Activated naive CD4-positive, alpha-beta T cell treated with anti-CD3 and anti-CD28 coated beads for 36 hours (primary cell): Measurements from ENCODE around the gene HSD17B11. TPM values are rescaled to one million over a fixed set of nuclear protein-coding genes. Genes with fewer than 3 reads are reported as not detected.
"Not testable (repeated sequence)": the region's sequence is repeated elsewhere in the genome, so short reads cannot be mapped to it uniquely, and the experiment has no call there.

Source experiments
- CTCF ChIA-PET: fragments of 350-600 bp; sonication (Branson Sonifier 250); formaldehyde crosslinking; loops from one replicate; lab custom pipeline; 2021; ENCODE audit warnings: antibody characterized with exemption; lab: Charles Lee
- DNase-seq: peaks from one replicate; pipeline ENCODE4 v3.0.0-alpha.2; 2020
- H3K27ac Mint-ChIP-seq: one replicate; pipeline ENCODE4 v1.8.0; 2021; ENCODE audit warnings: mild to moderate bottlenecking, mixed read lengths
- H3K27me3 Mint-ChIP-seq: one replicate; pipeline ENCODE4 v1.8.0; 2021; ENCODE audit warnings: low read depth, mixed read lengths
- H3K36me3 Mint-ChIP-seq: one replicate; pipeline ENCODE4 v1.8.0; 2021; ENCODE audit warnings: low read depth, mixed read lengths
- H3K4me1 Mint-ChIP-seq: one replicate; pipeline ENCODE4 v1.8.0; 2021; ENCODE audit warnings: low read depth, mixed read lengths
- H3K4me3 Mint-ChIP-seq: one replicate; pipeline ENCODE4 v1.8.0; 2021; ENCODE audit warnings: mild to moderate bottlenecking, moderate library complexity, mixed read lengths
- H3K9me3 Mint-ChIP-seq: one replicate; pipeline ENCODE4 v1.8.0; 2021; ENCODE audit warnings: mixed read lengths
- intact Hi-C: fragments of 100-400 bp; cut with micrococcal nuclease; formaldehyde crosslinking; loops from one replicate; pipeline ENCODE4 v1.15.1; 2023
- total RNA-seq, 2 experiments: library from RNA; stranded (reverse); gene quantifications; one replicate each; pipeline ENCODE4 v1.2.3, GENCODE V29; 2021

The HSD17B11 gene, protein sequence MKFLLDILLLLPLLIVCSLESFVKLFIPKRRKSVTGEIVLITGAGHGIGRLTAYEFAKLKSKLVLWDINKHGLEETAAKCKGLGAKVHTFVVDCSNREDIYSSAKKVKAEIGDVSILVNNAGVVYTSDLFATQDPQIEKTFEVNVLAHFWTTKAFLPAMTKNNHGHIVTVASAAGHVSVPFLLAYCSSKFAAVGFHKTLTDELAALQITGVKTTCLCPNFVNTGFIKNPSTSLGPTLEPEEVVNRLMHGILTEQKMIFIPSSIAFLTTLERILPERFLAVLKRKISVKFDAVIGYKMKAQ
- total RNA-seq, result 10 to 100 TPM; 14.2 to 15.9 TPM

DNA sequence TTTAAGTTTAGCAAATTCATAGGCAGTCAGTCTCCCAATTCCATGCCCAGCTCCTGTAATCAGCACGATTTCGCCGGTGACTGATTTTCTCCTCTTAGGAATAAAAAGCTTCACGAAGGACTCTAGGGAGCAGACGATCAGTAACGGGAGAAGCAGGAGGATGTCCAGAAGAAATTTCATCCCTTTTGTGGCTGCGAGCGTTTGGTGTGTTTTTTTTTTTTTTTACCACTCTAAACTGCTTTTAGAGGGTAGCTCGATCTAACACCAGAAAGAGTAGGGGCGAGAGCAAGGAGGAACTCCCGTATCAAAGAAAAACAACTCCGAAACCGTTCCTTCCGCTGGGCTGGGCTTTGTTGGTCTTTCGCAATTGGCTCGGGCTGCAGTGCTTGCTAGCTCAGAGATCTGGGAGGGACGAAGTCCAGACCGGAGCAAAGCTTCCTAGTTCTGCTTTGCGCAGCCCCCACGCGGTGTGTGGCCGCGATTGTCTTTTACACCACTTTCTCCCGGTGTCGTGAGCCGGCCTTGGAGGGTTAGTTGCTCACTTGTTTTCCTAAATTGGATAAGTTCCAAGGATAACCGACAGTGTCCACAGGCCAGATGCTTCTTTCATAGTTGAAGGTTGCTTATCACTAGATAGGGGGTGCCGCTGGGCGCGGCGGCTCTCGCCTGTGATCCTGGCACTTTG lies at the start of gene HSD17B11:
HSD17B11 (minus strand) TSS at position 298 of the 685 bp plus-strand sequence; CDS start at position 180, 118 bp downstream.
- DNase-seq, result peak; percentile 85
- Mint-ChIP-seq H3K27me3 (no peaks in the 10 kb centered on the region), H3K36me3 (no peaks in the 10 kb centered on the region), H3K4me1 (peaks cover 31% of the 10 kb centered on the region), H3K4me3 (peak within 1 kb of the TSS; percentile 78), H3K27ac (peak within 1 kb of the TSS; percentile 82), H3K9me3 (no peaks in the 10 kb centered on the region)
- intact Hi-C loops, result loop anchor here (1.0 kb wide), 1 partner anchor 31 kb away; the partner anchor contains the start of gene NUDT9
- CTCF ChIA-PET, result interaction anchor here (0.5 to 2.1 kb wide), 10 partner anchors 9 to 895 kb away, joined by 3 to 20 read pairs (median 4); no protein-coding TSS in a partner anchor

DNA sequence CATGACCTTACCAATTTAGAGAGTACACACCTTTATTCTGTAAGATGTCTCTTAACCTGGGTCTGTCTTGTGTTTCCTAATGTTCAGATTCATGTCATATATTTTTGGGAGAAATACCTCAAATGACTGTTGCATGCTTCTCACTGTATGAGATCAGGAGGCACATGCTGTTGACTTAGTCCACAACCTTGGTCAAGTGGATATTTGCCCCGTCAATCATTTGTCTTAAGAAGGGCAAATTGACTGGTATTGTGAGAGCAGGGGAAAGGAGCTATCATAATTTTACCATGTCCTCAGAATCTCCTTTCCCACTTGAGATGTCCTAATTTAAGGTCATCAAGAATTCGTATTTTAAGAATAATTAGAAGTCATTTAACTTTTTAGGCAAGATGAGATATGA lies 42.4 kb upstream of the HSD17B11 start:
- no peaks in the 10 kb centered on the region for H3K27me3 Mint-ChIP-seq
- H3K4me1 Mint-ChIP-seq, result peaks cover 28% of the 10 kb centered on the region
- intact Hi-C loops, result no loop called here
- no peak for DNase-seq
- H3K9me3 Mint-ChIP-seq, result no peaks in the 10 kb centered on the region
- H3K4me3 Mint-ChIP-seq, result no peak overlapping the region
- CTCF ChIA-PET, result interaction anchor here (0.5 kb wide), 1 partner anchor 53 kb away, joined by 4 read pairs; no protein-coding TSS in a partner anchor
- no peak overlapping the region for H3K27ac Mint-ChIP-seq
- H3K36me3 Mint-ChIP-seq, result peaks cover 16% of the 10 kb centered on the region

DNA sequence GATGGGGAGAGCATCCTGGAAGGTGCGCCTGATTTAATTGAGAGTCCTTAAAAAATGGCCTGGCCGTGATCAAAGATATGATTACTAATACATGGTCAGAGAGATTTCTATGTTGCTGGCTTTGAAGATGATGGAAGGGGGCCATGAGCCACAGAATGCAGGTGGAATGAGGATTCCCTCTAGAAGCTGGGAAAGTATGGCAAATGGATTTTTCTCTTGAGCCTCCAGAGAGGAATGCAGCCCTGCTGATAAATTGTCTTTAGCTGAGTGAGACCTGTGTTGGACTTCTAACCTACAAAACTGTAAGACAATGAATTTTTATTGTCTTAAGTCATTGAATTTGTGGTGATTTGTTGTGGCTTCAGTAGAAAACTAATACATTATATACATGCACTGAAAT lies 39.0 kb upstream of the HSD17B11 start:
- H3K27ac Mint-ChIP-seq, result no peak overlapping the region
- intact Hi-C loops, result no loop called here
- H3K4me3 Mint-ChIP-seq, result no peak overlapping the region
- peaks cover 49% of the 10 kb centered on the region for H3K4me1 Mint-ChIP-seq
- DNase-seq, result no peak
- H3K36me3 Mint-ChIP-seq, result no peaks in the 10 kb centered on the region
- CTCF ChIA-PET, result no interaction called here
- H3K27me3 Mint-ChIP-seq, result no peaks in the 10 kb centered on the region
- no peaks in the 10 kb centered on the region for H3K9me3 Mint-ChIP-seq

DNA sequence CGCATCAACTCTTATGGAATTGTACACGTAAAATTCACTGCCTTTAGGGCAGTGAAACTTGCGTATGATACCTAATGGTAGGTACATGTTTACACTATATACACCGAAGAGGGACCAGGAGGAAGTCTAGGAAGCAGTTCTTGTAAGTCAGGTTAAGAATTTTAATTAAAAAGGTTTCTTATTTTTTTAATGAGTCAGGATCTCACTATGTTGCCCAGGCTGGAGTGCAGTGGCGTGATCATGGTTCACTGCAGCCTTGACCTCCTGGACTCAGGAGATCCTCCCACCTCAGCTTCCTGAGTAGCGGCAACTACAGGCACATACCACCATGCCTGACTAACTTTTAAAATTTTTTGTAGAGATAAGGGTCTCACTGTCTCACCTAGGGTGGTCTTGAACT lies 38.0 kb upstream of the HSD17B11 start:
- H3K4me3 Mint-ChIP-seq, result no peak overlapping the region
- no peak overlapping the region for H3K27ac Mint-ChIP-seq
- no peak for DNase-seq
- intact Hi-C loops, result loop anchor here (5.0 kb wide), 1 partner anchor 327 kb away; no protein-coding TSS in a partner anchor
- no peaks in the 10 kb centered on the region for H3K36me3 Mint-ChIP-seq
- H3K27me3 Mint-ChIP-seq, result no peaks in the 10 kb centered on the region
- CTCF ChIA-PET, result interaction anchor here (0.8 to 1.2 kb wide), 2 partner anchors 28 to 53 kb away, joined by 3 read pairs; no protein-coding TSS in a partner anchor
- peaks cover 54% of the 10 kb centered on the region for H3K4me1 Mint-ChIP-seq
- H3K9me3 Mint-ChIP-seq, result no peaks in the 10 kb centered on the region

DNA sequence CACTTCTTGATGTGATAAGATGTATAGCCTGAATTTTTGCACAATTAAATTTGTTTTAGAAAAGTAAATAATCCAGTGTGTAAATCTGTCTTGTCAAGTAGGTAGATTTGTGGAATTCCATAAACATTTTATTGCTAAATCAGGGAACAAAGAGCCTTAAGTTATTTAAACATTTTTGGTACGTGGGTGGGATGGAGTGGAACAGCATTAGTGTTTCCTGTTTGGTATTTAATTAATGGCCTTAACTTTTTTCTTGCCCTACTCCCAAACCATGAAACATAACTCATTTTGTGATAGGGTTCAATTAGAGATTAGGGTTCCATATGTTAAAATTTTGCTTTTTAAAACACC lies 36.5 kb upstream of the HSD17B11 start:
- Mint-ChIP-seq H3K27ac (no peak overlapping the region), H3K4me3 (no peak overlapping the region), H3K36me3 (no peaks in the 10 kb centered on the region), H3K27me3 (no peaks in the 10 kb centered on the region), H3K4me1 (peaks cover 51% of the 10 kb centered on the region), H3K9me3 (no peaks in the 10 kb centered on the region)
- DNase-seq, result no peak
- CTCF ChIA-PET, result interaction anchor here (0.5 kb wide), 1 partner anchor 536 kb away, joined by 3 read pairs; no protein-coding TSS in a partner anchor
- intact Hi-C loops, result loop anchor here (5.0 kb wide), 1 partner anchor 325 kb away; no protein-coding TSS in a partner anchor

DNA sequence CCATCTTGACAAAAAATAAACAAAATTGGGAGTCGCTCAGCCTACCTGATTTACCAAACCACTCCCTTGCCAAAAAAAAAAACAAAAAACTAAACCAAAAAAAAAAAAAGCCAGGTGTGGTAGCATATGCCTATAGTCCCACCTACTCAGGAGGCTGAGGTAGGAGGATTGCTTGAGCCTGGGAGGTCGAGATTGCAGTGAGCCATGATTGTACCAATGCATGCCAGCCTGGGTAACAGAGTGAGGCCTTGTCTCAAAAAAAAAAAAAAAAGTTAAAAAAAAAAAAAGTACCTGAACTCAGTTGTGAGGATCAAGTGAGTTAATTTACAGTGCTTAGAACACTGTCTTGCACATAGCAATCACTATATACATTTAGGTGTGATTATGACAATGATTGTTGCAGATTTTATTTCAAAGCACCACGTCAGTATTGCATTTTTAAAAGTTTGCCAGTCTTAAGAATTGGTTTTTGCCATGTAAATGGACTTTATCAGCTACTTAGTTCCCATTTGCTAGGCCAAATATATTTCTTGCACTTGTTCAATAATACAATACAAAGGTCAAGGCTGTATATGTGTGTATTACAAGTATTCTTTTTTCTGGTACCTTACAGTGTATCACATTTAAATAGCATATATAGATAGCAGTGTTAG lies 36.0 kb upstream of the HSD17B11 start:
- Mint-ChIP-seq H3K4me1 (peaks cover 49% of the 10 kb centered on the region), H3K4me3 (no peak overlapping the region), H3K36me3 (no peaks in the 10 kb centered on the region), H3K27me3 (no peaks in the 10 kb centered on the region), H3K9me3 (no peaks in the 10 kb centered on the region), H3K27ac (no peak overlapping the region)
- DNase-seq, result no peak
- CTCF ChIA-PET, result no interaction called here
- intact Hi-C loops, result loop anchor here (5.0 kb wide), 1 partner anchor 325 kb away; no protein-coding TSS in a partner anchor

DNA sequence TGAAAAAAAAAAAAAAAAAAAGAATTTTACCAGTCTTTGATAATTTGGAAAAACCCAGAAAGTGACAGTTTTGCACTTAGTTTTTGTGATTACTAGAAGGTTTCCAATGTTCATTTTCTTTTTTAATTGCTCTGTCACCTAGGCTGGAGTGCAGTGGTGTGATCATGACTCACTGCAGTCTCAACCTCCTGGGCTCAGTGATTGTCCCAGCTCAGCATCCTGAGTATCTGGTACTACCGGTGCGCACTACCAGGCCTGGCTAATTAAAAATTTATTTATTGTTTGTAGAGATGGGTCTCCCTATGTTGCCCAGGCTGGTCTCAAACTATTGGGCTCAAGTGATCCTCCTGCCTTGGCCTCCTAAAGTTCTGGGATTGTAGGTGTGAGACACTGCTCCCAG lies 34.7 kb upstream of the HSD17B11 start:
- H3K27me3 Mint-ChIP-seq, result no peaks in the 10 kb centered on the region
- peaks cover 51% of the 10 kb centered on the region for H3K4me1 Mint-ChIP-seq
- no peak overlapping the region for H3K27ac Mint-ChIP-seq
- intact Hi-C loops, result loop anchor here (5.0 kb wide), 1 partner anchor 323 kb away; no protein-coding TSS in a partner anchor
- peak; percentile 49 for DNase-seq
- CTCF ChIA-PET, result interaction anchor here (0.7 to 1.0 kb wide), 2 partner anchors 50 to 276 kb away, joined by 4 to 5 read pairs; no protein-coding TSS in a partner anchor
- no peak overlapping the region for H3K4me3 Mint-ChIP-seq
- no peaks in the 10 kb centered on the region for H3K36me3 Mint-ChIP-seq
- no peaks in the 10 kb centered on the region for H3K9me3 Mint-ChIP-seq

DNA sequence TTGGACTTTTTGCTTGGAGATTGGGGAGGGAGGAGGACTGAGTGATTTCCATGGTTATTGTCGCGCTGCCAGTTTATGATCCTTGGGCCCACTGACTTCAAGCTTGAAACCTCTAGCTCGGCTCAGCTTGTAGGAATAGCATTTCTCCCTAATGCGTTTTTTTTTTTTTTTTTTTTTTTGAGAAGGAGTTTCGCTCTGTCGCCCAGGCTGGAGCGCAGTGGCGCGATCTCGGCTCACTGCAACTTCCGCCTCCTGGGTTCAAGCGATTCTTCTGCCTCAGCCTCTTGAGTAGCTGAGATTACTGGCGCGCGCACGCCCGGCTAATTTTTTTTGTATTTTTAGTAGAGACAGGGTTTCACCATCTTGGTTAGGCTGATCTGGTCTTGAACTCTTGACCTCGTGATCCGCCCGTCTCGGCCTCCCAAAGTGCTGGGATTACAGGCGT lies 33.1 kb upstream of the HSD17B11 start:
- H3K4me3 Mint-ChIP-seq, result peak overlapping the region; percentile 74
- H3K27ac Mint-ChIP-seq, result peak overlapping the region; percentile 50
- intact Hi-C loops, result loop anchor here (5.0 kb wide), 1 partner anchor 1033 kb away; the partner anchor contains the start of gene HERC5
- peaks cover 39% of the 10 kb centered on the region for H3K4me1 Mint-ChIP-seq
- DNase-seq, H3K9me3 Mint-ChIP-seq, H3K36me3 Mint-ChIP-seq, H3K27me3 Mint-ChIP-seq, CTCF ChIA-PET: not testable (repeated sequence)

DNA sequence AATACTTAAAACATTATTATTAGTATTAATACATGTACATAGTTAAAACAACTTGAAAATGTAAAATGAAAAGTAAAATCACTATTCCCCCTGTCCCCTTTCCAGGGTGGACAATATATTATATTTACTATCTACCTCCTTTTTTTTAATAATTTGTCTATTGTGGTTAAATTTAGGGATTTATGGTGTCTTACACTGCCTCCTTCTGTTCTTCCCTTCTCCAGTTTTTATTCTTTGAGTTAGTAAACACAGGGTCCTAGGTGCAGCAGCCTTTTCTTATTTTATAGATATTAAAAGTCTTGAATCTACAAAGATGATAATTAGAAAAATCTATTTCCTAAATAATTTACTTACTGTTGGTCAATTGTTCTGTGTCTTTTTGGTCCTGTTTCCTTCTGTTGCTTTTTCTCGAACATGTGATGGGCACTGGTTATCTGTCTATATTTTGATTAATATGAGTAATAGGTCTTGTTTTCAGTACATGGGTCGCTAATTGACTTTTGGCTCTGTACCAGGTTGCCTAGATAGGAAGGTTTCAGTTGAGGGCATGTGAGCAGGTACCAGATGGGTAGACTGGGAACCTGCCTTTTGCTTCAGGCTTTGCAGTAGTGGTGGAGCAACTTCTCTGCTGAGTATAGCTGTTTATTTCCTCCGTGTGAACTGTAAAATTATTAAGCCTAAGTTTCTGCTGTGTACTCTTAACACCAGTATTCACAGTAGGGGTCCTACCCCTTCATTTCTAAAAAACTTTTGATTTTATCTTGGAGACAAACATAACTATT lies 32.5 kb upstream of the HSD17B11 start:
- intact Hi-C loops, result loop anchor here (2.0 to 5.0 kb wide), 6 partner anchors 203 to 1034 kb away; partner anchors contain the start of genes AFF1, HERC5 and KLHL8
- no peak for DNase-seq
- Mint-ChIP-seq H3K27me3 (no peaks in the 10 kb centered on the region), H3K4me3 (peak overlapping the region; percentile 98), H3K36me3 (no peaks in the 10 kb centered on the region), H3K9me3 (no peaks in the 10 kb centered on the region), H3K4me1 (peaks cover 39% of the 10 kb centered on the region), H3K27ac (peak overlapping the region; percentile 50)
- CTCF ChIA-PET, result interaction anchor here (3.7 kb wide), 1 partner anchor 47 kb away, joined by 18 read pairs; no protein-coding TSS in a partner anchor

DNA sequence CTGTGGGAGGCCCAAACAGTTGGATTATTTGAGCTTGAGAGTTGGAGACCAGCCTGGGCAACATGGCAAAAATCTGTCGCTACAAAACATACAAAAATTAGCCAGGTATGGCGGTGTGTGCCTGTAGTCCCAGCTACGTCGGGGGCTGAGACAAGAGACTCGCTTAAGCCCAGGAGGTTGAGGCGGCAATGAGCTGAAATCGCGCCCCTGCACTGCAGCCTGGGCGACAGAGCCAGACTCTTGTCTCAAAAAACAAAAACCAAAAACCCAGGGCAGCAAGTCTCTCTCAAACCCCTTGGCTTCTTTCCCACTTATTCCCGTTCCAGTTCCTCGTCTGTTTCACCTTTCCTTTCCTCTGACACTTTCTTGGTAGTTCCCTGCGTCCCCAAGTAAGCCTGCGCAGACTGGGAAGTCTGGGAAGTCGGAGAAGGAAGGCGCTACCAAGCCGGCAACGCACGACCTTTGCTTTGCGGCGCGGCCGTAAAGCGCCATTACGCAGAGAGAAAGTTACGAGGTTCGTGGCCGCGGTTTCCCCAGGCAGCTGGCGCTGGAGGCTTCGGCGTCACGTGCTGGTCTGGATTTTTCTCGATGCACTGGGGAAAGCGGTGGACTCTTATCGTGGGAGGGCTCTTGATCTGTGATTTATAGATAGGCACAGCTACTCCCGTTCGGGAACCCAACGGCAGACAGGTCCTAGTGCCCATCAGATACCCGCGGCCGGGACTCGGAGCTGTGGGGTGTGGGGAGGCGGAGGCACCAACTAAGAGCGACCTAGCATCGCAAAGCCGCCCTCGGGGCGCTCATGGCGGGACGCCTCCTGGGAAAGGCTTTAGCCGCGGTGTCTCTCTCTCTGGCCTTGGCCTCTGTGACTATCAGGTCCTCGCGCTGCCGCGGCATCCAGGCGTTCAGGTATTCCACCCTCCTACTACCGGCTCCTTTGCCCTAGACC lies 31.4 kb upstream of the HSD17B11 start, which contains the start of gene NUDT9:
NUDT9 (plus strand) TSS at position 470 of the 949 bp plus-strand sequence; CDS start at position 803, 333 bp downstream.
- DNase-seq, result peak; percentile 91

More for the DNA sequence above, 31.4 kb upstream of the HSD17B11 start, which contains the start of gene NUDT9:
- H3K27me3 Mint-ChIP-seq, result no peaks in the 10 kb centered on the region
- H3K4me1 Mint-ChIP-seq, result peaks cover 32% of the 10 kb centered on the region
- no peaks in the 10 kb centered on the region for H3K9me3 Mint-ChIP-seq
- intact Hi-C loops, result loop anchor here (1.0 to 5.0 kb wide), 8 partner anchors 31 to 1035 kb away; partner anchors contain the start of genes AFF1, HERC5, HSD17B11 and KLHL8
- H3K27ac Mint-ChIP-seq, result peak within 1 kb of the TSS; percentile 97
- no peaks in the 10 kb centered on the region for H3K36me3 Mint-ChIP-seq
- H3K4me3 Mint-ChIP-seq, result peak within 1 kb of the TSS; percentile 98
- CTCF ChIA-PET, result interaction anchor here (1.5 to 3.7 kb wide), 2 partner anchors 34 to 46 kb away, joined by 6 to 18 read pairs; no protein-coding TSS in a partner anchor
